HUES64 (cell line): Measurements from ENCODE around the gene MDK.
"Not testable (repeated sequence)": the region's sequence is repeated elsewhere in the genome, so short reads cannot be mapped to it uniquely, and the experiment has no call there.

Source experiments
- H3K27ac ChIP-seq: 2 replicates; pipeline ENCODE4 v1.7.0; 2013; ENCODE audit warnings: low read depth, low read length, inconsistent platforms
- H3K27me3 ChIP-seq: 2 replicates; pipeline ENCODE4 v1.6.1; 2013; ENCODE audit warnings: mild to moderate bottlenecking, low read length; ENCODE audit not compliant: insufficient read depth
- H3K36me3 ChIP-seq: 2 replicates; pipeline ENCODE4 v1.6.1; 2013; ENCODE audit warnings: mild to moderate bottlenecking, low read length; ENCODE audit not compliant: insufficient read depth
- H3K4me1 ChIP-seq: 2 replicates; pipeline ENCODE4 v1.6.1; 2013; ENCODE audit warnings: mild to moderate bottlenecking, low read length, moderate library complexity; ENCODE audit not compliant: insufficient read depth
- H3K4me3 ChIP-seq: 2 replicates; pipeline ENCODE4 v1.5.1; 2013; ENCODE audit warnings: mild to moderate bottlenecking, low read length, moderate library complexity
- H3K9ac ChIP-seq: 2 replicates; pipeline ENCODE4 v1.6.1; 2013; ENCODE audit warnings: mild to moderate bottlenecking, low read depth, low read length
- H3K9me3 ChIP-seq: 2 replicates; pipeline ENCODE4 v1.6.1; 2013; ENCODE audit warnings: low read depth, low read length; ENCODE audit not compliant: insufficient read depth
- WGBS: fragments of 150-250, 120-280 bp; methylation state at CpG from one replicate; pipeline ENCODE4 v1.1.7; 2013; ENCODE audit warnings: missing lambda C conversion rate; 5-methylcytosine and 5-hydroxymethylcytosine counted together

MDK gene

DNA sequence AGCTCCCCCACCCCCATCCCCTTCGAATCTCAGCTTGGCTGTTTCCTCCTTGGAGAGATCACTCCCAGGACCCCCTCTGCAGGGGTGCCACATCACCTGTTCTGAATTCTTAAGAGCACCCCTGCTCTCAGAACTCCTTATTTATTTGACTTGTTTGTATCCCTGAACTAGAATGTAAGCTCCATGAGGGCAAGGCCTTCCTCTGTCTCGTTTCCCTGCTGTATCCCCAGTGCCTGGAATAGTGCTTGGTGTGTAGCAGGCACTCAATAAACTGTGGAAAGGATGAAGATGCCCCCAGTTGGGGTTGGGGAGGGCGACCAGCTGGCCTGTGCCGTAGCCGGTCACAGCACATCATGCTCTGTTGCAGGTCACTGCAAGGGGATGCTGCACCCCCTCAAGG is 3.6 kb upstream of the MDK start:
- H3K4me3 ChIP-seq: no peak overlapping the region
- no peak overlapping the region for H3K9ac ChIP-seq
- 94% methylated on average over 5 of the region's 5 CpGs for WGBS
- no peaks in the 10 kb centered on the region for H3K9me3 ChIP-seq
- peaks cover 45% of the 10 kb centered on the region for H3K36me3 ChIP-seq
- no peak overlapping the region for H3K27ac ChIP-seq
- H3K27me3 ChIP-seq: no peaks in the 10 kb centered on the region
- H3K4me1 ChIP-seq: peaks cover 12% of the 10 kb centered on the region

DNA sequence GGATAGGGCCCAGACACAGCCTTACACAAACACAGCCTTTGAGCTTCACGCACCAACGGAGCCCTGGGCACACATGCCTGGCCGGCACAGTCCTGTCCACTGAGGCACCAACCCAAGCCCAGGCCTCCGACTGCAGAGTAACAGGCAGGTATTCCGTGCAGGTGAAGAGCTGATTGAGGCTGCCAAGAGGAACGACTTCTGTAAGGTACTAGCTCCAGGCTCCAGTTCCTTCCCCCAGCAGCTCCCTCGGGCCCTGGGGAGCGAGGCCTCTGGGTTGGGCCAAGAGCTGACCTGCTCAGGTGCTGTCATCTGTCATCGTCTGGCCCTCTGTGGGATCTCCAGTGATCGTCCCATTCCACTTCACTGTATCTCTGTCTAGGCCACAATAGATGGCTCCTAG is 3.2 kb upstream of the MDK start:
- H3K36me3 ChIP-seq: peaks cover 43% of the 10 kb centered on the region
- no peaks in the 10 kb centered on the region for H3K9me3 ChIP-seq
- no peaks in the 10 kb centered on the region for H3K27me3 ChIP-seq
- H3K9ac ChIP-seq: no peak overlapping the region
- peaks cover 15% of the 10 kb centered on the region for H3K4me1 ChIP-seq
- no peak overlapping the region for H3K27ac ChIP-seq
- no peak overlapping the region for H3K4me3 ChIP-seq
- 94% methylated on average over 10 of the region's 10 CpGs for WGBS

DNA sequence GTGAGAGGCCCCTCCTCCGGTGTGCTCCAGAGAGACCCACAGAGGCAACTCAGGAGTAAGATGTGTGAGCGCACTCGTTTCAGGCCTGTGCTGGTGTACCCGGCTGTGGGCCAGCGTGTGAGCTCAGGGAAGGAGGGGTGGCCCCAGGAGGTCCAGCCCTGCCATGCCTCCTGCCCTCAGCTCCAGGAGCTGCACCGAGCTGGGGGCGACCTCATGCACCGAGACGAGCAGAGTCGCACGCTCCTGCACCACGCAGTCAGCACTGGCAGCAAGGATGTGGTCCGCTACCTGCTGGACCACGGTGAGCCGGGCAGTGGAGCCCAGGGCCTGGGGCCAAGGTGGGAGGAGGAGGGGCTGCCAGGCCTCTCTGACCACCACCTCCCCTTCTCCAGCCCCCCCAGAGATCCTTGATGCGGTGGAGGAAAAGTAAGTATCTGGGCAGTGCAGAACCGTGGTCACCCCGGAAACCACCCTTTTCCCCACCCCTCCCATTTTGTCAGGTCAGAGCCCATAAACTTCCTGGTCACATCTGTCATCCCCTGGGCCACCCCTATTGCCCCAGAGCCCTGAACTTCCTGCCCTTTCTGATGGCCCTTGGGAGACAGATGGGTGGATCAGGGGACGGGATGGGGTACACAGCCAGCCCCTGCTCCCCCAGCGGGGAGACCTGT is 2.5 kb upstream of the MDK start:
- Histone ChIP-seq H3K36me3 (peaks cover 42% of the 10 kb centered on the region), H3K4me1 (peaks cover 15% of the 10 kb centered on the region), H3K9me3 (no peaks in the 10 kb centered on the region), H3K4me3 (peak overlapping the region; percentile 61; the same call in 1 of the 2 replicates), H3K27ac (peak overlapping the region; percentile 60; the same call in 1 of the 2 replicates), H3K9ac (peak overlapping the region; percentile 54; the same call in 1 of the 2 replicates), H3K27me3 (no peaks in the 10 kb centered on the region)
- WGBS: 81% methylated on average over 17 of the region's 20 CpGs

DNA sequence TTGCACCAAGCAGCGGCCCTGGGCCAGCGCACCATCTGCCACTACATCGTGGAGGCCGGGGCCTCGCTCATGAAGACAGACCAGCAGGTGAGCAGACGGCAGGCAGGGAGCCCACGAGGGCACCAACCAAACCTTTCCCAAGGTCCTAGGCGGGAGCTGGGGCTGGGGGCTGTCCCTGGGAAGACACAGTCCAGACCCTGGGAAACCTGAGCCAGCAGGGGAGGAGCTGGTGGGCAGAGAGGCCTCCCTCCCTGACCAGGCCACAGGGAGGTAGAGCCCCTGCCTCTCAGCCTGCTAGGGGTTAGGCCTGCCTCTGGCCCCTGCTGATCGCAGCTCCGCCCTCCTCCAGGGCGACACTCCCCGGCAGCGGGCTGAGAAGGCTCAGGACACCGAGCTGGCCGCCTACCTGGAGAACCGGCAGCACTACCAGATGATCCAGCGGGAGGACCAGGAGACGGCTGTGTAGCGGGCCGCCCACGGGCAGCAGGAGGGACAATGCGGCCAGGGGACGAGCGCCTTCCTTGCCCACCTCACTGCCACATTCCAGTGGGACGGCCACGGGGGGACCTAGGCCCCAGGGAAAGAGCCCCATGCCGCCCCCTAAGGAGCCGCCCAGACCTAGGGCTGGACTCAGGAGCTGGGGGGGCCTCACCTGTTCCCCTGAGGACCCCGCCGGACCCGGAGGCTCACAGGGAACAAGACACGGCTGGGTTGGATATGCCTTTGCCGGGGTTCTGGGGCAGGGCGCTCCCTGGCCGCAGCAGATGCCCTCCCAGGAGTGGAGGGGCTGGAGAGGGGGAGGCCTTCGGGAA is 1.8 kb upstream of the MDK start:
- not testable (repeated sequence) for H3K9me3 ChIP-seq, H3K27me3 ChIP-seq
- Histone ChIP-seq H3K4me3 (peak overlapping the region; percentile 61), H3K9ac (peak overlapping the region; percentile 54), H3K4me1 (peaks cover 15% of the 10 kb centered on the region), H3K36me3 (peaks cover 35% of the 10 kb centered on the region), H3K27ac (peak overlapping the region; percentile 60; the same call in 1 of the 2 replicates)
- WGBS: 15% methylated on average over 32 of the region's 36 CpGs

DNA sequence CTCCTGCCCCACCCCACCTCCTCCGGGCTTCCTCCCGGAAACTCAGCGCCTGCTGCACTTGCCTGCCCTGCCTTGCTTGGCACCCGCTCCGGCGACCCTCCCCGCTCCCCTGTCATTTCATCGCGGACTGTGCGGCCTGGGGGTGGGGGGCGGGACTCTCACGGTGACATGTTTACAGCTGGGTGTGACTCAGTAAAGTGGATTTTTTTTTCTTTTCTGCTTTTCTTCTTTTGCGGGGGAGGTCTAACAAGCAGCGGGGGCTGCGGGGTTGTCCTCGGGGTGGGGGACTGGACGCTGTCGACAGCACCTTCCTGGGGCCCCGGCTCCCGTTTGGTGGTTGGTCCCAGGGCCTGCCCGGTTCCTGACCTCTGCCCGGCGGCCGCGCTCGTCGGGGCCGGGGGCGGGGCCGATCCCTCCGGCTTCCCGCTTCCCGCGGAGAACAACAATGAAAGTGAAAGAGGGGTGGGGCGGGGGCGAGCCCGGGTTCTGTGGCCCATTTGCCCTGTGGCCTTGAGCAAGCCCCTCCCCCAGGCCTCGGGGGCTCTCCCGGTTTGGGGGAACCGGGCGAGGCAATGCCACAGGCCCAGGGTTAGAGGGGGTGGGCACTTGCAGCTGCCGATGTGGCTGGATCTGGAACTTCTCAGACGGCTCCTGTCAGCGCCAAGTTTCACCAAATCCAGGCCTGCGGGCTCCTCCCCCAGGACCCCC is 975 bp upstream of the MDK start:
- H3K27ac ChIP-seq: peak overlapping the region; percentile 99
- peak overlapping the region; percentile 85 for H3K9ac ChIP-seq
- peaks cover 15% of the 10 kb centered on the region for H3K4me1 ChIP-seq
- H3K36me3 ChIP-seq: peaks cover 28% of the 10 kb centered on the region
- H3K27me3 ChIP-seq: no peaks in the 10 kb centered on the region; the same call in 1 of the 2 replicates
- no peaks in the 10 kb centered on the region for H3K9me3 ChIP-seq
- H3K4me3 ChIP-seq: peak overlapping the region; percentile 61
- under 1% methylated on average over 45 of the region's 45 CpGs for WGBS

DNA sequence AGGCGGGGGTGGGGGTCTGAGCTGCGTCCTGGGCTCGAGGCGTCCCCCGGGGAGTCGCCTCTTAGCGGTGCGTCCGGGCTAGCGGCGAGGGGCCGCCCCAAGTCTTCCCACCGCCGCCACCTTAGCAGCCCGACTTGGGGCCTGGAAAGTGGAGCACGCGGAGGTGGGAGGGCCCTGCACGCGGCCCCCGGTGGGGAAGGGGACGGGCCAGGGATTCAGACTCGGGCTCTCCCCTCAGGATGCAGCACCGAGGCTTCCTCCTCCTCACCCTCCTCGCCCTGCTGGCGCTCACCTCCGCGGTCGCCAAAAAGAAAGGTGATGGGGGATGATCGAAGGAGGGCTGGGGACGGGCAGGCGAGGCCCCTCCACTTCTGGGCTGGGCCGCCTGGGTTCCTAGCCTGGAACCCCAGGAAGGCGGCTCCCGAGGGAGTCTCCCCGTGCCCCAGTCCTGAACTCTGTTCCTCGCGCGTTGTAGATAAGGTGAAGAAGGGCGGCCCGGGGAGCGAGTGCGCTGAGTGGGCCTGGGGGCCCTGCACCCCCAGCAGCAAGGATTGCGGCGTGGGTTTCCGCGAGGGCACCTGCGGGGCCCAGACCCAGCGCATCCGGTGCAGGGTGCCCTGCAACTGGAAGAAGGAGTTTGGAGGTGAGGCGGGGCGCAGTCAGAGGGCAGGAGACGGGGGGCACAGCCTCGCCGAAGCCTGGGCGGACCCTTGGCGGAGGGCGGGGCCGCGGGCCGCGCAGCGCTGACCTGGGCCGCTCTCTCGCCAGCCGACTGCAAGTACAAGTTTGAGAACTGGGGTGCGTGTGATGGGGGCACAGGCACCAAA is 563 bp downstream of the MDK start:
- H3K4me1 ChIP-seq: peaks cover 15% of the 10 kb centered on the region
- H3K36me3 ChIP-seq: peaks cover 13% of the 10 kb centered on the region; the same call in 1 of the 2 replicates
- H3K9ac ChIP-seq: peak overlapping the region; percentile 96
- H3K27me3 ChIP-seq: peaks cover 11% of the 10 kb centered on the region
- under 1% methylated on average over 64 of the region's 66 CpGs for WGBS
- H3K27ac ChIP-seq: peak overlapping the region; percentile 92
- H3K4me3 ChIP-seq: peak overlapping the region; percentile 89
- H3K9me3 ChIP-seq: no peaks in the 10 kb centered on the region

DNA sequence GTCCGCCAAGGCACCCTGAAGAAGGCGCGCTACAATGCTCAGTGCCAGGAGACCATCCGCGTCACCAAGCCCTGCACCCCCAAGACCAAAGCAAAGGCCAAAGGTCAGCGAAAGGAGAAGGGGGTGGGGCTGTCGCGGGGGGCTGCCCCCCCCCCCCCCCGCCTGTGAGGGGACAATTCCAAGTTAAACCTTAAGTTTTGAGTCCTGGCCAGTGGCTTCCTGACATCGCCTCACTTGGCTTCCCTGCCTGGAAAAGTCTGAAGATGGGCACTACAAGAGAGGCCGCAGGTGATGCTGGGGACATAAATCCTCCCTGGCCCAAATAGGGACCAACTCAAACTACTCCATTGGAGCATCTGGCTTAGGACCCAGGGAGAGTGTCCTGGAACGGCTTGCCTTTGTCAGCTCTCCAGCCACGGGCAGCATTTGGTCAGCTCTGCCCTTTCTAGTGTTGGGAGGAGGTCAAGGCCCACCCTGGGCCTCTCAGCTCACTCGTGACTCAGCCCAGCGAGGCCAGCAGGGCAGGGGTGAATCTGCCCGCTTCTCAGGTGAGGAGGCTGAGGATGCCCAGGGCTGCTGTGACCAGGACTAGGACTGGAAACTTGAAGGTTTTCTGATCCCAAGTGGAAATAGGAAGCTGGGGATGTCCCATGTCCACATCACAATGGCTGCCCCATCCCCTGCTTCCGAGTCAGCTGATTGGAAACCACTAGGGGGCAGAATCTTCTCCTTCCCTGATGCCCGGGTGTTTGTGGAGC is 1.4 kb downstream of the MDK start:
- Histone ChIP-seq H3K4me1 (peaks cover 18% of the 10 kb centered on the region), H3K9me3 (no peaks in the 10 kb centered on the region), H3K9ac (peak overlapping the region; percentile 96), H3K27ac (no peak overlapping the region; the same call in 1 of the 2 replicates), H3K4me3 (peak overlapping the region; percentile 89), H3K36me3 (peaks cover 6% of the 10 kb centered on the region; the same call in 1 of the 2 replicates), H3K27me3 (peaks cover 19% of the 10 kb centered on the region)
- WGBS: 35% methylated on average over 18 of the region's 18 CpGs

DNA sequence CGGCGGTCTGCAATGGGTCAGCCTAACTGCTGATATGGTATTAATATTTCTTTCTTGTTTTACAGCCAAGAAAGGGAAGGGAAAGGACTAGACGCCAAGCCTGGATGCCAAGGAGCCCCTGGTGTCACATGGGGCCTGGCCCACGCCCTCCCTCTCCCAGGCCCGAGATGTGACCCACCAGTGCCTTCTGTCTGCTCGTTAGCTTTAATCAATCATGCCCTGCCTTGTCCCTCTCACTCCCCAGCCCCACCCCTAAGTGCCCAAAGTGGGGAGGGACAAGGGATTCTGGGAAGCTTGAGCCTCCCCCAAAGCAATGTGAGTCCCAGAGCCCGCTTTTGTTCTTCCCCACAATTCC is 1.9 kb downstream of the MDK start:
- Histone ChIP-seq H3K27me3 (peaks cover 24% of the 10 kb centered on the region), H3K27ac (no peak overlapping the region), H3K4me3 (no peak overlapping the region), H3K9me3 (no peaks in the 10 kb centered on the region), H3K9ac (no peak overlapping the region), H3K4me1 (peaks cover 22% of the 10 kb centered on the region), H3K36me3 (peaks cover 3% of the 10 kb centered on the region; the same call in 1 of the 2 replicates)
- 85% methylated on average over 7 of the region's 7 CpGs for WGBS

DNA sequence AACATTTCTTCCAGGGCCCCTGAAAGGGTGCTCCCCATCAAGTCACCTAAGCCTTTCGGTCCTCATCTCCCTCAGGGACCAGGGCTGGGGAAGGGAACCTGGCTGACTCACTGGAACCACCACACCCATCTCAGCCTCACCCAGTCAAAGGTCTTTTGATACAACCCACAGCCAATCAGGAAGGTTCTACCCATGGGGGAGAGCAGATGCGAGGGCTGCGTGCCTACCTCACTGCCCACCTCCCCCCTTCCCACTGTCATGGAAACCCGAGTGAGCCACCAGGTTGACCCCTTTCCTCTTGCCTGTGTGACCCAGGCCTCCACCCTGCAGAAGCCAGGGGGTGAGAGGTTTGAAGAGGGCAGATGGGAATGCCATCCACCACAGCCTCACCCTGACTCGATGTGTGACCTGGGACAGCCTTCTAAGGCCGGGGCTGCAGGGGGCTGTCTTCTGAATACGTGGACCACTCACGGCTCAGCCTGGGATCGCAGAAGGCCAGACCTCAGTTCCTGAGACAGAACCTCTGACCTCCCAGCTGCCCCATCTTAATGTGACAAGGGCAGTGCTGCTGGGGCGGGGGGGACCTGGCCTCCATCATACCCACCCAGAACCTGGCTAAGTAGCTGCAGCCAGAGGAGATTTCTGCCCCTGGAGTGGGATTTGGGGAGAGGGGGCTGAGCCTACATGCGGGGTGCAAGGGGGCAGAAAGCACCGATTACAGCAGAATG is 2.7 kb downstream of the MDK start:
- no peak overlapping the region for H3K27ac ChIP-seq
- H3K9me3 ChIP-seq: no peaks in the 10 kb centered on the region
- WGBS: 86% methylated on average over 11 of the region's 12 CpGs
- H3K4me1 ChIP-seq: peaks cover 27% of the 10 kb centered on the region
- H3K27me3 ChIP-seq: peaks cover 32% of the 10 kb centered on the region
- H3K4me3 ChIP-seq: no peak overlapping the region
- peaks cover 3% of the 10 kb centered on the region; the same call in 1 of the 2 replicates for H3K36me3 ChIP-seq
- no peak overlapping the region for H3K9ac ChIP-seq
